Lower lobe of right lung (tissue), 2 donors: ENCODE data around the gene MAPKAPK3. TPM values are rescaled to one million over a fixed set of nuclear protein-coding genes. Genes with fewer than 3 reads are reported as not detected.

ENCODE experiments used
- ATAC-seq, 2 donors: fragments of 200-7000 bp; cut with Tn5 transposase; one replicate each; pipeline ENCODE4 v1.9.1; 2020 to 2022; ENCODE audit warnings: mild to moderate bottlenecking in 2 of 2, moderate library complexity in 2 of 2
- DNase-seq: peaks from one replicate; pipeline ENCODE4 v3.0.0-alpha.2; 2020
- H3K27ac ChIP-seq: fragments of 200-600 bp; one replicate; pipeline ENCODE4 v1.8.0; 2022
- H3K27me3 ChIP-seq: fragments of 200-600 bp; one replicate; pipeline ENCODE4 v1.8.0; 2022; ENCODE audit warnings: low read depth
- H3K36me3 ChIP-seq: fragments of 200-600 bp; one replicate; pipeline ENCODE4 v1.8.0; 2022; ENCODE audit warnings: mild to moderate bottlenecking
- H3K4me1 ChIP-seq: fragments of 200-600 bp; one replicate; pipeline ENCODE4 v1.8.0; 2022
- H3K4me3 ChIP-seq: fragments of 200-600 bp; one replicate; pipeline ENCODE4 v1.8.0; 2022; ENCODE audit warnings: mild to moderate bottlenecking
- H3K9me3 ChIP-seq: fragments of 200-600 bp; one replicate; pipeline ENCODE4 v1.8.0; 2022
- CTCF ChIP-seq: fragments of 200-600 bp; IDR thresholded peaks from one replicate; pipeline ENCODE4 v1.8.0; 2022; ENCODE audit warnings: antibody characterized with exemption, mild to moderate bottlenecking
- intact Hi-C: fragments of 100-400 bp; cut with DNase I; formaldehyde crosslinking; loops from one replicate; pipeline ENCODE4 v1.11.0; 2022
- total RNA-seq: library from RNA; stranded (reverse); fragmentation: NEBNext Ultra II Directional; extraction: Animal tissue kit (Norgen Biotek cat#: 25700); gene quantifications from one replicate; pipeline ENCODE4 v1.2.1, GENCODE V29; 2021
- donor health status: DM: no; HTN: yes; CAD: no; lungs with severe emphysema.

MAPKAPK3 gene
- total RNA-seq, 1 donor from 2014 or later = 68.6 TPM

- Histone ChIP-seq H3K27ac (no peak overlapping the region), H3K36me3 (no peaks in the 10 kb centered on the region), H3K9me3 (no peaks in the 10 kb centered on the region), H3K4me1 (peaks cover 1% of the 10 kb centered on the region), H3K4me3 (no peak overlapping the region), H3K27me3 (no peaks in the 10 kb centered on the region)
- no peak for TF ChIP-seq CTCF
- DNase-seq = no peak
- intact Hi-C loops = no loop called here
- no peak for ATAC-seq
Observed at GRCh38 chr3:50657816-50658215, 40.9 kb downstream of the MAPKAPK3 start.

- Histone ChIP-seq H3K36me3 (no peaks in the 10 kb centered on the region), H3K4me3 (no peak overlapping the region), H3K9me3 (no peaks in the 10 kb centered on the region), H3K4me1 (peaks cover 6% of the 10 kb centered on the region), H3K27ac (no peak overlapping the region), H3K27me3 (no peaks in the 10 kb centered on the region)
- intact Hi-C loops = no loop called here
- ATAC-seq (no peak), DNase-seq (no peak)
- TF ChIP-seq CTCF = no peak
Observed at GRCh38 chr3:50658416-50658815, 41.5 kb downstream of the MAPKAPK3 start.

- no peaks in the 10 kb centered on the region for H3K9me3 ChIP-seq
- no peak overlapping the region for H3K27ac ChIP-seq
- TF ChIP-seq CTCF = no peak
- H3K4me3 ChIP-seq = no peak overlapping the region
- H3K27me3 ChIP-seq = no peaks in the 10 kb centered on the region
- intact Hi-C loops = no loop called here
- ATAC-seq (no peak), DNase-seq (no peak)
- peaks cover 6% of the 10 kb centered on the region for H3K4me1 ChIP-seq
- H3K36me3 ChIP-seq = no peaks in the 10 kb centered on the region
Observed at GRCh38 chr3:50658831-50659230, 41.9 kb downstream of the MAPKAPK3 start.

GRCh38 chr3:50660386-50660785 lies 43.4 kb downstream of the MAPKAPK3 start:
- ATAC-seq = no peak
- Histone ChIP-seq H3K4me1 (peaks cover 6% of the 10 kb centered on the region), H3K27ac (no peak overlapping the region), H3K36me3 (no peaks in the 10 kb centered on the region), H3K27me3 (no peaks in the 10 kb centered on the region), H3K4me3 (no peak overlapping the region), H3K9me3 (no peaks in the 10 kb centered on the region)
- no peak for DNase-seq
- no peak for TF ChIP-seq CTCF
- intact Hi-C loops = no loop called here

- Histone ChIP-seq H3K4me3 (no peak overlapping the region), H3K9me3 (no peaks in the 10 kb centered on the region), H3K4me1 (peaks cover 6% of the 10 kb centered on the region), H3K36me3 (no peaks in the 10 kb centered on the region), H3K27ac (no peak overlapping the region), H3K27me3 (no peaks in the 10 kb centered on the region)
- intact Hi-C loops = no loop called here
- DNase-seq = no peak
- ATAC-seq = no peak
- TF ChIP-seq CTCF = no peak
Observed at GRCh38 chr3:50661321-50661837, 44.4 kb downstream of the MAPKAPK3 start.

GRCh38 chr3:50662408-50662807 lies 45.5 kb downstream of the MAPKAPK3 start:
- no peak for TF ChIP-seq CTCF
- ATAC-seq (peak in 1 of 2 donors; percentile 5), DNase-seq (no peak)
- Histone ChIP-seq H3K36me3 (no peaks in the 10 kb centered on the region), H3K27me3 (no peaks in the 10 kb centered on the region), H3K4me3 (no peak overlapping the region), H3K9me3 (no peaks in the 10 kb centered on the region), H3K4me1 (peaks cover 6% of the 10 kb centered on the region), H3K27ac (no peak overlapping the region)
- intact Hi-C loops = no loop called here
